GM23248 (cell line): ENCODE data around the gene ABCG1. TPM values are rescaled to one million over a fixed set of nuclear protein-coding genes. Genes with fewer than 3 reads are reported as not detected.

Source experiments
- DNase-seq: peaks from one replicate; pipeline ENCODE4 v3.0.0-alpha.2; 2015
- H2AFZ ChIP-seq: fragments of 200-600 bp; sonication (generic); 2 replicates; pipeline ENCODE4 v1.6.1; 2016; ENCODE audit warnings: antibody characterized with exemption
- H3F3A ChIP-seq: fragments of 200-600 bp; sonication (generic); 2 replicates; pipeline ENCODE4 v1.6.1; 2016; ENCODE audit warnings: mild to moderate bottlenecking, antibody characterized with exemption, mixed run types; ENCODE audit not compliant: insufficient read depth
- H3K27ac ChIP-seq: fragments of 200-600 bp; sonication (generic); 2 replicates; pipeline ENCODE4 v1.5.1; 2016; ENCODE audit warnings: mild to moderate bottlenecking
- H3K27me3 ChIP-seq: fragments of 200-600 bp; sonication (generic); replicated peaks from 2 replicates; pipeline ENCODE4 v1.6.1; 2016; ENCODE audit warnings: mild to moderate bottlenecking; ENCODE audit not compliant: insufficient read depth
- H3K36me3 ChIP-seq: fragments of 200-600 bp; sonication (generic); 2 replicates; pipeline ENCODE4 v1.6.1; 2016; ENCODE audit warnings: low read depth, mild to moderate bottlenecking
- H3K4me1 ChIP-seq: fragments of 200-600 bp; sonication (generic); 2 replicates; pipeline ENCODE4 v1.6.1; 2016; ENCODE audit warnings: mild to moderate bottlenecking; ENCODE audit not compliant: insufficient read depth
- H3K4me2 ChIP-seq: fragments of 200-600 bp; sonication (generic); one replicate; pipeline ENCODE4 v1.6.1; 2016; ENCODE audit warnings: mild to moderate bottlenecking; ENCODE audit not compliant: unreplicated experiment
- H3K4me3 ChIP-seq: fragments of 200-600 bp; sonication (generic); 2 replicates; pipeline ENCODE4 v1.5.1; 2016; ENCODE audit warnings: mild to moderate bottlenecking
- H3K79me2 ChIP-seq: fragments of 200-600 bp; sonication (generic); 2 replicates; pipeline ENCODE4 v1.6.1; 2016; ENCODE audit warnings: mild to moderate bottlenecking; ENCODE audit not compliant: insufficient read depth
- H3K9ac ChIP-seq: fragments of 200-600 bp; sonication (generic); 2 replicates; pipeline ENCODE4 v1.6.1; 2016; ENCODE audit warnings: mild to moderate bottlenecking
- H3K9me2 ChIP-seq: fragments of 200-600 bp; sonication (generic); 2 replicates; pipeline ENCODE4 v1.6.1; 2016; ENCODE audit warnings: mixed run types, mild to moderate bottlenecking, moderate library complexity; ENCODE audit not compliant: insufficient read depth
- H3K9me3 ChIP-seq: fragments of 200-600 bp; sonication (generic); one replicate; pipeline ENCODE4 v1.6.1; 2017; ENCODE audit warnings: low read depth
- H4K20me1 ChIP-seq: fragments of 200-600 bp; sonication (generic); 2 replicates; pipeline ENCODE4 v1.6.0; 2016; ENCODE audit not compliant: insufficient read depth
- EZH2 ChIP-seq: fragments of 200-600 bp; sonication (generic); IDR thresholded peaks from 2 replicates; pipeline ENCODE4 v1.6.1; 2018; ENCODE audit warnings: antibody characterized with exemption, mild to moderate bottlenecking; ENCODE audit not compliant: insufficient read depth, poor library complexity, severe bottlenecking
- EZH2phosphoT487 ChIP-seq: fragments of 200-600 bp; sonication (generic); IDR thresholded peaks from 2 replicates; pipeline ENCODE4 v1.6.1; 2018; ENCODE audit warnings: antibody characterized with exemption, moderate library complexity, mild to moderate bottlenecking, low read depth; ENCODE audit not compliant: insufficient read depth
- whole genome bisulfite sequencing, 2 experiments: methylation state at CpG; one replicate each; pipeline ENCODE4 v1.1.6; 2015 to 2017; ENCODE audit warnings: low lambda C conversion rate in 2 of 2, low coverage in 1 of 2; ENCODE audit errors: missing lambda C conversion rate in 2 of 2; 5-methylcytosine and 5-hydroxymethylcytosine counted together
- in situ Hi-C: fragments of 300-500 bp; cut with MboI; formaldehyde crosslinking; loops from 2 replicates; pipeline ENCODE4 v1.15.0; 2020
- polyA plus RNA-seq: library from polyadenylated mRNA; unstranded; fragments of >200 nt; fragmentation: Nextera tagmentation; extraction: Ambion mirVana; gene quantifications from 2 replicates; pipeline ENCODE4 v1.2.1, GENCODE V29; 2016
- total RNA-seq: library from RNA; depleted of rRNA; stranded (reverse); fragments of >200 nt; shearing (Covaris generic); gene quantifications from 2 replicates; pipeline ENCODE4 v1.2.3, GENCODE V29; 2014

ABCG1 gene
- total and polyA plus RNA-seq, 2 experiments from 2014 or later, result 0.08 TPM; not detected in 1

GRCh38 chr21:42288962-42289361 is 70.0 kb downstream of the ABCG1 start:
- 57 to 58% methylated on average over 5 of the region's 5 CpGs for WGBS, 2 experiments
- in situ Hi-C loops, result no loop called here

GRCh38 chr21:42289926-42290325 is 71.0 kb downstream of the ABCG1 start:
- TF ChIP-seq EZH2, result no peak
- TF ChIP-seq EZH2phosphoT487, result no peak
- Histone ChIP-seq H4K20me1 (no peaks in the 10 kb centered on the region), H3K9ac (no peak overlapping the region), H3K36me3 (no peaks in the 10 kb centered on the region), H3K27ac (no peak overlapping the region), H3K79me2 (no peaks in the 10 kb centered on the region), H3K4me2 (no peak overlapping the region), H3K9me2 (no peaks in the 10 kb centered on the region), H3K27me3 (no peaks in the 10 kb centered on the region; the same call in 1 of the 2 replicates), H3F3A (no peaks in the 10 kb centered on the region), H2AFZ (no peak overlapping the region), H3K9me3 (no peaks in the 10 kb centered on the region), H3K4me1 (no peaks in the 10 kb centered on the region), H3K4me3 (no peak overlapping the region)
- in situ Hi-C loops, result no loop called here
- no peak for DNase-seq
- WGBS, 2 experiments, result 68% methylated on average over 18 of the region's 18 CpGs

More at GRCh38 chr21:42288962-42289361, 70.0 kb downstream of the ABCG1 start:
- H3K4me2 ChIP-seq, result no peak overlapping the region
- no peaks in the 10 kb centered on the region; the same call in 1 of the 2 replicates for H3K27me3 ChIP-seq
- H3F3A ChIP-seq, result no peaks in the 10 kb centered on the region
- no peaks in the 10 kb centered on the region for H3K79me2 ChIP-seq
- H3K4me1 ChIP-seq, result no peaks in the 10 kb centered on the region
- H3K9me3 ChIP-seq, result no peaks in the 10 kb centered on the region
- no peak for DNase-seq
- no peak overlapping the region for H2AFZ ChIP-seq
- H3K27ac ChIP-seq, result no peak overlapping the region
- TF ChIP-seq EZH2phosphoT487 (no peak), EZH2 (no peak)
- H3K9ac ChIP-seq, result no peak overlapping the region
- H3K4me3 ChIP-seq, result no peak overlapping the region
- no peaks in the 10 kb centered on the region for H4K20me1 ChIP-seq
- no peaks in the 10 kb centered on the region for H3K9me2 ChIP-seq
- no peaks in the 10 kb centered on the region for H3K36me3 ChIP-seq

GRCh38 chr21:42290505-42290904 is 71.6 kb downstream of the ABCG1 start:
- H3K27me3 ChIP-seq, result no peaks in the 10 kb centered on the region; the same call in 1 of the 2 replicates
- no peaks in the 10 kb centered on the region for H3K4me1 ChIP-seq
- H3K4me2 ChIP-seq, result no peak overlapping the region
- H3K9me2 ChIP-seq, result no peaks in the 10 kb centered on the region
- H3K9me3 ChIP-seq, result no peaks in the 10 kb centered on the region
- WGBS, 2 experiments, result 52 to 61% methylated on average over 3 of the region's 3 CpGs
- H3K9ac ChIP-seq, result no peak overlapping the region
- H3K4me3 ChIP-seq, result no peak overlapping the region
- no peak overlapping the region for H3K27ac ChIP-seq
- H3K79me2 ChIP-seq, result no peaks in the 10 kb centered on the region
- TF ChIP-seq EZH2phosphoT487, result no peak
- no peak for TF ChIP-seq EZH2
- H3K36me3 ChIP-seq, result no peaks in the 10 kb centered on the region
- H2AFZ ChIP-seq, result no peak overlapping the region
- no peaks in the 10 kb centered on the region for H4K20me1 ChIP-seq
- in situ Hi-C loops, result no loop called here
- no peaks in the 10 kb centered on the region for H3F3A ChIP-seq
- DNase-seq, result no peak

DNA sequence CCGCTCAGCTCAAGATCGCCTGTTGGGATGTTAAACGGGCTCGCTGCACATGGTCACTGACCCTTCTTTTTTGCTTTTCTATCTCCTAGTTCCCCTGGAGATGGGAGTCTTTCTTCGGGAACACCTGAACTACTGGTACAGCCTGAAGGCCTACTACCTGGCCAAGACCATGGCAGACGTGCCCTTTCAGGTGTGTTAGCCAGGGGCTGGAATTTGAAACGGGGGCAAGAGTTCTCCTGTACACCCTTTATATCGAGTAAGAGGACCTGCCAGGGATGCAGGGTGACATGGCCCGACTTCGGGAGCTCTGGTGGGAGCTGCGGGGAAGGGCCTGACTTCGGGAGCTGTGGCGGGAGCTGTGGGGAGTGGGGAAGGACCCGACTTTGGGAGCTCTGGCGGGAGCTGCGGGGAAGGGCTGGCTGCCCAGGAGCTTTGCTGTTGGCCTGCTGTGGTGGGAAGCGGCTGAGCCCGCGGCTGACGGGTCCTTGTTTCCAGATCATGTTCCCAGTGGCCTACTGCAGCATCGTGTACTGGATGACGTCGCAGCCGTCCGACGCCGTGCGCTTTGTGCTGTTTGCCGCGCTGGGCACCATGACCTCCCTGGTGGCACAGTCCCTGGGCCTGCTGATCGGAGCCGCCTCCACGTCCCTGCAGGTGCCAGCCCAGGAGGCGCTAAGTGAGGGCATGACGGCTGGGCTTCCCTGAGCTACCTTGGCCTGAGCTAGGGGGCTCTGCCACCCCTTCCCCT is 72.2 kb downstream of the ABCG1 start:
- H3K4me1 ChIP-seq, result no peaks in the 10 kb centered on the region
- no peaks in the 10 kb centered on the region for H3K9me2 ChIP-seq
- H3K9me3 ChIP-seq, result no peaks in the 10 kb centered on the region
- no peak for DNase-seq
- H3K27ac ChIP-seq, result no peak overlapping the region
- in situ Hi-C loops, result no loop called here
- no peaks in the 10 kb centered on the region for H3K36me3 ChIP-seq
- no peaks in the 10 kb centered on the region; the same call in 1 of the 2 replicates for H3K27me3 ChIP-seq
- no peak overlapping the region for H3K4me2 ChIP-seq
- no peak overlapping the region for H2AFZ ChIP-seq
- H3K79me2 ChIP-seq, result no peaks in the 10 kb centered on the region
- no peaks in the 10 kb centered on the region for H4K20me1 ChIP-seq
- WGBS, 2 experiments, result 82 to 83% methylated on average over 32 to 35 of the region's 35 CpGs
- no peaks in the 10 kb centered on the region for H3F3A ChIP-seq
- H3K9ac ChIP-seq, result no peak overlapping the region
- no peak overlapping the region for H3K4me3 ChIP-seq
- TF ChIP-seq EZH2phosphoT487 (no peak), EZH2 (no peak)
